ENCODE data around the gene PGRMC2. TPM values are rescaled to one million over a fixed set of nuclear protein-coding genes. Genes with fewer than 3 reads are reported as not detected.
"Not testable (repeated sequence)": the region's sequence is repeated elsewhere in the genome, so short reads cannot be mapped to it uniquely, and the experiment has no call there.

The PGRMC2 gene
- total RNA-seq, 1 donor from 2014 or later = 7.9 TPM

DNA sequence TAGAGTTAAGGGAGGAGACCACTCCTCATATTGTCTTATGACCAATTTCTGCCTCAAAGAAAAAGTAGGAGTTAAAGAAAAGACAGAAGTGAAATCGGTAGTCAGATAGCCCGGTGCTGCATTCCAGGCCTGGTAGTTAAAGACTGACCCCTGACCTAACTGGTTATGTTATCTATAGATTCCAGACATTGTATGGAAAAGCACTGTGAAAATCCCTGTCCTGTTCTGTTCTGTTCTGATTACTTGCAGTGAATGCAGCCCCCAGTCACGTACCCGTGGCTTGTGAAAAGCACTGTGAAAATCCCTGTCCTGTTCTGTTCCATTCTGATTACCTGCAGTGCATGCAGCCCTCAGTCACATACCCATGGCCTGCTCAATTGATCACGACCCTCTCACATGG, 27.7 kb downstream of the PGRMC2 start:
- not testable (repeated sequence) for DNase-seq (ENCODE audit: low read depth); FAIRE-seq; H3K27me3 ChIP-seq (ENCODE audit: control insufficient read depth, insufficient read depth, low read length); H3K36me3 ChIP-seq (ENCODE audit: control insufficient read depth, insufficient read depth, low read length); H3K4me3 ChIP-seq (ENCODE audit: low read depth, low read length)

- not testable (repeated sequence) for FAIRE-seq; DNase-seq (ENCODE audit: low read depth); H3K36me3 ChIP-seq (ENCODE audit: control insufficient read depth, insufficient read depth, low read length)
These were observed 29.4 kb downstream of the PGRMC2 start for GRCh38 chr4:128258166-128258565.

GRCh38 chr4:128256539-128256938, 31.1 kb downstream of the PGRMC2 start:
- H3K4me3 ChIP-seq (ENCODE audit: low read depth, low read length) = no peak overlapping the region
- no peaks in the 10 kb centered on the region for H3K36me3 ChIP-seq (ENCODE audit: control insufficient read depth, insufficient read depth, low read length)
- no peak for DNase-seq (ENCODE audit: low read depth)
- no peaks in the 10 kb centered on the region for H3K27me3 ChIP-seq (ENCODE audit: control insufficient read depth, insufficient read depth, low read length)
- TF ChIP-seq, protein P1, sequence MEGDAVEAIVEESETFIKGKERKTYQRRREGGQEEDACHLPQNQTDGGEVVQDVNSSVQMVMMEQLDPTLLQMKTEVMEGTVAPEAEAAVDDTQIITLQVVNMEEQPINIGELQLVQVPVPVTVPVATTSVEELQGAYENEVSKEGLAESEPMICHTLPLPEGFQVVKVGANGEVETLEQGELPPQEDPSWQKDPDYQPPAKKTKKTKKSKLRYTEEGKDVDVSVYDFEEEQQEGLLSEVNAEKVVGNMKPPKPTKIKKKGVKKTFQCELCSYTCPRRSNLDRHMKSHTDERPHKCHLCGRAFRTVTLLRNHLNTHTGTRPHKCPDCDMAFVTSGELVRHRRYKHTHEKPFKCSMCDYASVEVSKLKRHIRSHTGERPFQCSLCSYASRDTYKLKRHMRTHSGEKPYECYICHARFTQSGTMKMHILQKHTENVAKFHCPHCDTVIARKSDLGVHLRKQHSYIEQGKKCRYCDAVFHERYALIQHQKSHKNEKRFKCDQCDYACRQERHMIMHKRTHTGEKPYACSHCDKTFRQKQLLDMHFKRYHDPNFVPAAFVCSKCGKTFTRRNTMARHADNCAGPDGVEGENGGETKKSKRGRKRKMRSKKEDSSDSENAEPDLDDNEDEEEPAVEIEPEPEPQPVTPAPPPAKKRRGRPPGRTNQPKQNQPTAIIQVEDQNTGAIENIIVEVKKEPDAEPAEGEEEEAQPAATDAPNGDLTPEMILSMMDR (IDR thresholded peaks at IDR 0.05; ENCODE audit: insufficient read depth, low read length, severe bottlenecking) = no peak
- no peak for FAIRE-seq

More at GRCh38 chr4:128258166-128258565, 29.4 kb downstream of the PGRMC2 start:
- not testable (repeated sequence) for H3K27me3 ChIP-seq (ENCODE audit: control insufficient read depth, insufficient read depth, low read length); H3K4me3 ChIP-seq (ENCODE audit: low read depth, low read length)

DNA sequence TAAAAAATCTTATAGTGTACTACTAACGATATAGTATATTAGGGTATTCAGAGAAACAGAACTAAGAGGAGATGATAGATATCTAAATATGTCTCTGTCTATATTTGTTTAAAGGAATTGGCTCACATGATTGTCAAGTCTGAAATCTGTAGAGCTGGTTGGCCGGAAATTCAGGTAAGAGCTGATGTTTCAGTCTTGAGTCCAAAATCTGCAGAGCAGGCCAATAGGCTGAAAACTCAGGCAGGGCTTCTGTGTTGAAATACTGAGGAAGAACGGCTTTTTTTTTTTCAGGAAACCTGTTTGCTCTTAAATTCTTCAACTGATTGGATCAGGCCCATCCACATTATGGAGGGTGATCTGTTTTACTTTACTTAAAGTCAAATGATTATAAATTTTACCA, 31.7 kb downstream of the PGRMC2 start:
- H3K36me3 ChIP-seq (ENCODE audit: control insufficient read depth, insufficient read depth, low read length) = no peaks in the 10 kb centered on the region

GRCh38 chr4:128249787-128250668, 37.6 kb downstream of the PGRMC2 start:
- FAIRE-seq (no peak), DNase-seq (ENCODE audit: low read depth) (no peak)
- Histone ChIP-seq H3K36me3 (ENCODE audit: control insufficient read depth, insufficient read depth, low read length) (no peaks in the 10 kb centered on the region), H3K27me3 (ENCODE audit: control insufficient read depth, insufficient read depth, low read length) (no peaks in the 10 kb centered on the region), H3K4me3 (ENCODE audit: low read depth, low read length) (no peak overlapping the region)
- TF ChIP-seq, protein P1 (IDR thresholded peaks at IDR 0.05; ENCODE audit: insufficient read depth, low read length, severe bottlenecking) = no peak

More for the DNA sequence above, 31.7 kb downstream of the PGRMC2 start:
- no peak for FAIRE-seq
- Histone ChIP-seq H3K4me3 (ENCODE audit: low read depth, low read length) (no peak overlapping the region), H3K27me3 (ENCODE audit: control insufficient read depth, insufficient read depth, low read length) (no peaks in the 10 kb centered on the region)
- no peak for DNase-seq (ENCODE audit: low read depth)
- TF ChIP-seq, protein P1 (IDR thresholded peaks at IDR 0.05; ENCODE audit: insufficient read depth, low read length, severe bottlenecking) = no peak

GRCh38 chr4:128247906-128248305, 39.7 kb downstream of the PGRMC2 start:
- no peak for FAIRE-seq
- H3K36me3 ChIP-seq (ENCODE audit: control insufficient read depth, insufficient read depth, low read length) = no peaks in the 10 kb centered on the region

DNA sequence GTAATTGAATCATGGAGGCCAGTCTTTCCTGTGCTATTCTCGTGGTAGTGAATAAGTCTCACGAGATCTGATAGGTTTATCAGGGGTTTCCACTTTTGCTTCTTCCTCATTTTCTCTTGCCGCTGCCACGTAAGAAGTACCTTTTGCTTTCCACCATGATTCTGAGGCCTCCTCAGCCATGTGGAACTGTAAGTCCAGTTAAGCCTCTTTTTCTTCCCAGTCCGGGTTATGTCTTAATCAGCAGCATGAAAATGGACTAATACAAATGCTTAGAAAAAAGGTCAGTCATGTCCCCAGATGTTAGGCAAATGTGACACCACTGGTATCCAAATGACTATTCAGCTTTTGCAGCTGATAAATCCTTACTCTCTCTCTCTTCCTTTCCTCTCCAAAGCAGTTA, 42.2 kb downstream of the PGRMC2 start:
- not testable (repeated sequence) for H3K36me3 ChIP-seq (ENCODE audit: control insufficient read depth, insufficient read depth, low read length); DNase-seq (ENCODE audit: low read depth); FAIRE-seq; H3K27me3 ChIP-seq (ENCODE audit: control insufficient read depth, insufficient read depth, low read length); H3K4me3 ChIP-seq (ENCODE audit: low read depth, low read length)

More at GRCh38 chr4:128247906-128248305, 39.7 kb downstream of the PGRMC2 start:
- TF ChIP-seq, protein P1 (IDR thresholded peaks at IDR 0.05; ENCODE audit: insufficient read depth, low read length, severe bottlenecking) = no peak
- Histone ChIP-seq H3K4me3 (ENCODE audit: low read depth, low read length) (no peak overlapping the region), H3K27me3 (ENCODE audit: control insufficient read depth, insufficient read depth, low read length) (no peaks in the 10 kb centered on the region)
- no peak for DNase-seq (ENCODE audit: low read depth)
